GM10847 (cell line): ENCODE results near the gene OR10J4.

Experiments used
- POLR2A ChIP-seq: IDR thresholded peaks from 2 replicates; pipeline ENCODE4 v1.6.1; 2011; ENCODE audit not compliant: insufficient read length; ENCODE audit errors: extremely low read depth

OR10J4 gene

GRCh38 chr1:159431904-159432303 is at the start of gene OR10J4:
Gene OR10J4, plus strand, starts transcription at chr1:159432204.
- TF ChIP-seq POLR2A: no peak

DNA sequence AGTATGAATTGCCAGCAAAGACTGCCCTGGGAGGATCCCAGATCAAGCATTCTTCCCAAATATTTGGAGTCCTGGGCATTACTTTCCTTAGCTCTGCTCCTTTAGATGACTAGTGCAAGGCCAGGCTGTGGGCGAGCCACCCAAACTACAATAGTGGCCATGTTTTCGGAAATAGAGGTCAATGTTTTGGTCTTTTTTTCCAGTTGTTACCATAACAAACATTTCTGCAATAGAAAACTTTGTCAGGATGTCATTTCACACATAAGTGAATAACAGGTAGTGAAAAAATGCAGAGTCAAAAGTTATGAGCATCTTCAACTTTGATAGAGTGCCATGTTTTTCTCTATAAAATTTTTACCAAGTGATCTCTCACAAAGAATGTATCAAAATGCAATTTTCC is 25.2 kb upstream of the OR10J4 start:
- TF ChIP-seq POLR2A: no peak

DNA sequence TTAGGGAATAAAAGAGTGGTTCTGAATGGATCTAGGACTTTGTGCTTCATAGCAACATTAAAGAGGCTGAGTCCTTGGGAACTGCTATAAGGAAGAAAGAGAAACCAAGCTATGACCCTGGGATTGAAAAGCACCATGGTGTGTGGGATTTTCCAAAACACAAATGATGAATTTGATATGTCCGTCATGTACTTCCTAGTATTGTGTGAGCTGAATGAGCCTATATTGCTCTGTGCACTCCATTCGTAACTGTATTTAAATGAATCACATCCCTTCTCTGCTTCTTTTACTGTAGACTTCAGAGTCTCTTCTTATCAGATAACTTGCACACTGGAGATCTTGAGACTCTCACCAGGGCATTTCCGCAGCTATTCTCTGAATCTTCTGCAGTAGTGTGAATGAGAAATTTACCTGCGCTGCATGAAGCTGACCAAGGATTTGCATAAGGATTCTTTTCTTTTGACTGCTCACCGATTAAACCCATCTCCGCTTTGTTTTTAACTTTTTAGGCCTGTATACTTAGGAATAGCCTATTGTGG is 23.1 kb upstream of the OR10J4 start:
- TF ChIP-seq POLR2A: no peak

GRCh38 chr1:159421821-159422220 is 10.2 kb upstream of the OR10J4 start:
- no peak for TF ChIP-seq POLR2A

DNA sequence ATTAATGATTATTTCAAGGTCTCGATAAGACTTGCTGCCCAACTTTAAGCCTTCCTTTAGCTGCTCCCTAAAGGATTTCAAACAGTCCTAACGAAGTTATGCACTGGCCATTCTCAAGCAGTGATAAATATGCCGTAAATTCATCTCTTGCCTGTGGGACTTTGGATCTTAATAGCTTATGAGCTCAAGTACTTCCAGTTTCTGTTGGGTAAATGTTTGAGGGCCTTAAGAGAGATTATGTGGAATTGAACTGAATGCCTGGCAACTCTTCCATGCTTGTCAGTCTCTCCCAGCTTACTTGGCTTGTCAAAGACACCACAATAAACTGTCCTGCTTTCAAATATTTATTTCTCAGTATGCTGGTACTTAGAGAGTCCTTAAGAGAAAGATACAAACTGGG is 3.5 kb upstream of the OR10J4 start:
- TF ChIP-seq POLR2A: no peak

DNA sequence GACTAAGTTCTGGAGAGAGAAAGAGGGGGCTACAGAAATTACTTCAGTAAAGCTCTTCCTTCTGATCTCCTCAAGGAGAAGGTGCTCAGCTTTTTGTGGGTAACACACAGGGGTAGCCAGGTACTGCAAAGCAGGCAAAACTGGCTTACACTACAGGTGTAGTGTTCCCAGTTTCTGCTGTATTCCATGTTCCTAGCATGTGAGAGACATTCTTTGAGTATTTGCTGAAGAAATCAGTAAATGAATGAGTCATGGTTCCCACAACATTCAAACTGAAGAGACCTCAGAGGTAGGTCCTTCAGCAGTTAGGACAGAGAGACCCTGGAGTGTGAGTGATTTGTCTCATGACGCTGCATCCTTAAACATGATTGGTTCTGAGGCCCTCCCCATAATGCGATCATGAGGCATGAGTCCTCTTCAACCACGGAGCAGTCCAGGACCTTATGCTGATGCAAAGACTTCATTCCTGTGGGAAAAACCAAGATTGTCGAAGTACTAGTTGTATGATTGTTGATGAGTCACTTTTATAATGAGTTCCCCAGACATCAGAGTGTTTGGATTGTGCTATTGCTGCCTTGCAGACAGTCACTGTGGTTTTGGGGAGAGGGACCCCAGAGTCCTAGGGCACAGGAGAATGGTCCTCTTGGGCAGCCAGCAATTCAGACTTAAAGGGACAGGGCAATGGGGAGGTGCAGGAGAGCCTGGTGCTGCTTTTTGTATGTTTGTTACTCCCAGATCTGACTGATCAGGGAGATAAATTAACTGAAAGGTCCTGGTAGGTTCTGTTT is 2.7 kb upstream of the OR10J4 start:
- TF ChIP-seq POLR2A: no peak

DNA sequence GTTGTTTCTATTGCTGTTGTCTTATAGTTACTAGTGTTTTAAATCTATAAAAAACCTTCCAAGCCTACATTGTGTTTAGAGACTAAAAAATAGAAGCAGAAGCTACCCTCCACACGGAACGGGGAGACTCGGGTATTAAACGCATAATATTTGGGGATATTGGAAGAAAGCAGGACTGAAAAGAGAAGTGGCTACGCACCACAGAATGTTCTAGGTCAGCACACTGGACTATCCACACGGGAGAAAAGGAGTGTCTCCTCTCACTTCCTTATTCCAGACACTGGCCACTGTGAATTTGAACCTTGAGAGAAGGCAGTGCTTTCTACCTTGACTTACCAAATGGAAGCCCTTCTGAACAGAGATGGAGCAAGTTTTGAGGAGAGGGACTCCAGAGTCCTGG is 1.0 kb upstream of the OR10J4 start:
- TF ChIP-seq POLR2A: no peak

DNA sequence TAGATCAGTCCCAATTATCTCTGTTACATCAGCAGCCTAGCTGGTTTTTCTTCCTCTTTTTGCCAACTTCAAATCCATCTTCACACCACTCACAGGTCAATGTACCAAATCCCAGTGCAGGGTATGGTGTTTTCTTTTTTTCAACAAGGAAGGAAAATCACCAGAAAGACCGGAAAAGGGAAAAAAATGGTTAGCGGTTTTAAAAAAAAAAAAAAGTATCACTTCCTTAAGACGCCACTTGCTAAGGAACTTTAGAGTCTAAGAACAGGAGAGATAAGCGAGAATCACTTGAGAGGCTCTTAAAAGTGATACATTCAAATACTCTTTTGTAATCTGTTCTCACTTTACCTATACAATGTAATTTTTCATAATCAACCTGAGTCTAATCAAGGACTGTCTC is 4.5 kb downstream of the OR10J4 start:
- no peak for TF ChIP-seq POLR2A

GRCh38 chr1:159439422-159439821 is 7.4 kb downstream of the OR10J4 start, which contains the start of gene OR10J1:
Gene OR10J1, plus strand, starts transcription at chr1:159439722. Its CDS starts 70 bp downstream, at chr1:159439792.
- no peak for TF ChIP-seq POLR2A

DNA sequence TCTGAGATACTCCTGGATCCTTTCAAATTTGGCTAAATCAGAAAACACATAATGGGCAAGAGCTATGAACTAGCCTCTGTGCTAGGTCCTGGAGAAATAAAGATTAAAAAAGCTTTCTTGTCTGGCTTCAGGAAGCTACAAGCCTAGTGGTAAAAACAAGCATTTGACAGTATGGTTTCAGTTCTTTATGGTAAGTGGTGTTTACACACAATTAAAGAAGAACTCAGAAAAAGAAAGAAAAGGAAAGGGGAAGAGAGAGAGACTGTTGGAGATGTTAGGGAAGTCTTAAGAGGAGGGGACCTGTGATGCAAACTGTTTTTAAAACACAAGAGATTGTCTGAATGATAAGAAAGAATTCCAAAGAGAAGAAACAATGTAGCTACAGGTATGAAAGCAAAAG is 9.4 kb downstream of the OR10J4 start:
- TF ChIP-seq POLR2A: no peak

GRCh38 chr1:159442428-159442827 is 10.4 kb downstream of the OR10J4 start:
- TF ChIP-seq POLR2A: no peak

DNA sequence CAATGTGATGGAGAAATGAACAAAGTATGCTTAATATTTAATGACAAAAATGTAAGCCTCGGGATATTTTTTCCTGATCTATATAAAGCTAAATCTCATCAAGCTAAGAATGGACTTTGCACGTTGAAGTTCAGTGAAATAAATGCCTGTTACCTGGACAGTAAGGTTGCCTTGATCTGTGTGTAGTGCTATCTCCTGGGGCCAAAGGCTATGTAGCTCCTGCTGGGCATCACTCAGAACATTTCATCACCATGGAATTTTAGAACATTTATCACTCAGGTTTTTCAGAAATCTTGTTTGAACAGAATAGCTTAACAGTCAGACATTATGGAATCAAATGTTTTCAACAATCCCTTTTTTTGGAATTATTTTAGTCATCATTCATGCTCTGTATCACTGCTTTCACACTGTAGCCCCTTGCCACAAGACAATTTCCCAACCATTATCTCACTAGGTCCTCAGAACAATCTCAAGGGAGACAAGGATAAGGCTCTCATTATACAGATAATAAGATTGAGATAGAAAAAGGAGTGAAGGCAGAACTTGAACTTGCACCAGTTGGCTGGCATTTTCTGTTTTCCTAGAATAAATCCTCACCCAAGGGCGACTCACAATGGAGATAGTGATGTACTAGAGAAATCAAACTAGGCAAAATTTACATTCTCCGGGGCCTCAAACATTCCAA is 11.2 kb downstream of the OR10J4 start:
- TF ChIP-seq POLR2A: no peak

GRCh38 chr1:159444511-159444910 is 12.5 kb downstream of the OR10J4 start:
- TF ChIP-seq POLR2A: no peak

GRCh38 chr1:159448181-159448580 is 16.2 kb downstream of the OR10J4 start:
- no peak for TF ChIP-seq POLR2A

DNA sequence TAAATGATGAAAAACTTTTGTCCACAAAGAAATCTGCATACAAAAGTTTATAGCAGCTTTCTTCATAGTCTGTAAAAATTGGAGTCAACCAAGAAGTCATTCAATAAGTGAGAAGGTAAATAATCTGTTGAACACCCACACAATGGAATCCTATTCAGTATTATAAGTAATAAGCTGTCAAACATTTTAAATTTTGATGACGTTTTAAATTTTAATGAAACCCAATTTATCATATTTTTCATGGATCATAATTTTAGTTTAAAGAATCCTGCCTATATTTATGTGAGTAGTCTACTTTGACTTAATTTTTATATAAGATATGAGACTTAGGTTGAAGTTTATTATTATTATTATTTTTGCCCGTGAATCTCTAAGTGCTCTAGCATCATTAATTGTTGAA is 27.5 kb downstream of the OR10J4 start:
- TF ChIP-seq POLR2A: no peak

DNA sequence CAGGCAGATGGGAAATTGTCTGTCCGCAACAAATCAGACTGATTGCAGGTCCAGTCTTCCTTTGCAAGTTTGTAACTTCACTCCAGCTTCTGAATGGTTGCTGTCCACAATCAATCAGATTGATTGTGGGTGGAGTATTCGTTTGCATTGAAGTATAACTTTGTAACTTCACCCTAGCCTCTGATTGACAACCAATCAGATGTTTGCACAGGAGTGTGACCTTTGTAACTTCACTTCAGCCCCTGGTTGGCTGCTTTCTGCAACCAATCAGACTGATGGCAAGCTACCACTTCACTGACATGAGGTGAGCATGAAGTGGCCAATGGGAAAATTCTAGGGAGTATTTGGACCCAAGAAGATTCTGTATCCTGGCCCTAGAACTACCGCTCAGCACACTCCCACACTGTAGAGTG is 33.2 kb downstream of the OR10J4 start:
- TF ChIP-seq POLR2A: no peak
